Naive B cell (primary cell): ENCODE measurements around the gene XPR1. TPM values are rescaled to one million over a fixed set of nuclear protein-coding genes. Genes with fewer than 3 reads are reported as not detected.

Experiments used
- ATAC-seq, 2 donors: fragments of 150-1000 bp; cut with Tn5 transposase; 2 replicates each; pipeline ENCODE4 v1.10.0; 2021; ENCODE audit warnings: low read depth in 2 of 2, mild to moderate bottlenecking in 2 of 2, moderate library complexity in 2 of 2
- DNase-seq: peaks from one replicate; pipeline ENCODE4 v3.0.0; 2022
- H3K27ac Mint-ChIP-seq, 6 donors: one replicate each; pipeline ENCODE4 v1.8.0; 2020 to 2022; ENCODE audit warnings: mild to moderate bottlenecking in 6 of 6, mixed read lengths in 6 of 6, moderate library complexity in 5 of 6, inconsistent platforms in 2 of 6
- H3K27me3 Mint-ChIP-seq, 3 donors: one replicate each; pipeline ENCODE4 v1.8.0; 2021 to 2022; ENCODE audit warnings: mixed read lengths in 3 of 3, mild to moderate bottlenecking in 1 of 3
- H3K36me3 Mint-ChIP-seq, 2 donors: one replicate each; pipeline ENCODE4 v1.8.0; 2020 to 2022; ENCODE audit warnings: mixed read lengths in 2 of 2, inconsistent platforms in 1 of 2, mild to moderate bottlenecking in 1 of 2
- H3K4me1 Mint-ChIP-seq, 3 donors: one replicate each; pipeline ENCODE4 v1.8.0; 2020 to 2022; ENCODE audit warnings: mixed read lengths in 3 of 3, inconsistent platforms in 1 of 3, mild to moderate bottlenecking in 1 of 3, moderate library complexity in 1 of 3
- H3K4me3 Mint-ChIP-seq, 8 donors: one replicate each; pipeline ENCODE4 v1.8.0; 2020 to 2022; ENCODE audit warnings: mild to moderate bottlenecking in 8 of 8, mixed read lengths in 8 of 8, moderate library complexity in 8 of 8, inconsistent platforms in 2 of 8
- H3K9me3 Mint-ChIP-seq, 7 donors: one replicate each; pipeline ENCODE4 v1.8.0; 2020 to 2022; ENCODE audit warnings: mixed read lengths in 7 of 7, mild to moderate bottlenecking in 5 of 7, inconsistent platforms in 2 of 7, moderate library complexity in 1 of 7
- polyA plus RNA-seq, 6 donors: library from polyadenylated mRNA; unstranded; fragments of 300-500 nt; fragmentation: Illumina TruSeq; gene quantifications; one replicate each; pipeline ENCODE4 v1.2.3, GENCODE V29; 2021; ENCODE audit warnings: low read depth in 6 of 6

The XPR1 gene
- polyA plus RNA-seq, 6 donors from 2014 or later: 2.3 to 6.0 (median 4.9) TPM

DNA sequence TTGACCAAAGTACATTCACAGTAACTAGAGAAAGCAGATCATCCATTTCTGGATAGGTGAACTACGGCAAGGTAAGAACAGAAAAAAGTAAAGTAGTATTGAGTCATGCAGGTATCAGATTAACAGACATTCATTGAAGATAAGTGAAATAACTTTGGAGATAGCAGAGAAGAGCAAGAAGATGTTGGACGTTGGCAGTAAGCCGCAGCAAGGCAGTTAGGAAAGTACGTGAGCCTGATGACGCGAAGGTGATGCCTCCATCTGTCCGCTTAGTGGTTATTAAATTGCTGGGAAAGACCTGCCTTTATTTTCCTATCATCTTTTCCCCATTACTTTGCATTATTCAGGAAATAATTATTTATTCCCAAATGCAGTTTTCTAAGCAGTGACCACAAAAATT lies 256.0 kb downstream of the XPR1 start:
- DNase-seq (no peak), ATAC-seq (no peak)
- H3K4me1 Mint-ChIP-seq: peaks cover 8 to 19% (median 15%) of the 10 kb centered on the region in 3 donors
- H3K4me3 Mint-ChIP-seq: no peak overlapping the region
- H3K9me3 Mint-ChIP-seq: no peaks in the 10 kb centered on the region
- no peaks in the 10 kb centered on the region for H3K27me3 Mint-ChIP-seq
- peaks cover 5 to 7% of the 10 kb centered on the region in 2 donors for H3K36me3 Mint-ChIP-seq
- peak overlapping the region in 1 of 6 donors; percentile 1 for H3K27ac Mint-ChIP-seq

GRCh38 chr1:180888870-180889269 lies 257.0 kb downstream of the XPR1 start:
- H3K4me1 Mint-ChIP-seq: peaks cover 8 to 16% (median 15%) of the 10 kb centered on the region in 3 donors
- no peaks in the 10 kb centered on the region for H3K9me3 Mint-ChIP-seq
- ATAC-seq: peak; percentile 74 to 83
- H3K27ac Mint-ChIP-seq: peak overlapping the region in 3 of 6 donors; percentile 3 to 16 (median 5)
- H3K36me3 Mint-ChIP-seq: peaks cover under 1 to 1% of the 10 kb centered on the region in 2 donors
- DNase-seq: peak; percentile 14
- H3K27me3 Mint-ChIP-seq: no peaks in the 10 kb centered on the region
- H3K4me3 Mint-ChIP-seq: no peak overlapping the region

GRCh38 chr1:180889325-180889724 lies 257.5 kb downstream of the XPR1 start:
- Mint-ChIP-seq H3K27ac (peak overlapping the region in 1 of 6 donors; percentile 3), H3K9me3 (no peaks in the 10 kb centered on the region), H3K27me3 (no peaks in the 10 kb centered on the region), H3K36me3 (no peaks in the 10 kb centered on the region), H3K4me3 (no peak overlapping the region), H3K4me1 (peaks cover 8 to 16% (median 15%) of the 10 kb centered on the region in 3 donors)
- no peak for DNase-seq
- no peak for ATAC-seq

GRCh38 chr1:180892272-180892671 lies 260.4 kb downstream of the XPR1 start:
- Mint-ChIP-seq H3K27ac (peak overlapping the region in 2 of 6 donors; percentile 36 to 52), H3K27me3 (no peaks in the 10 kb centered on the region), H3K36me3 (no peaks in the 10 kb centered on the region), H3K4me1 (peaks cover 8 to 16% (median 15%) of the 10 kb centered on the region in 3 donors), H3K4me3 (no peak overlapping the region), H3K9me3 (peaks cover 0 to 4% (median 0%) of the 10 kb centered on the region in 7 donors)
- DNase-seq (no peak), ATAC-seq (no peak)

- ATAC-seq (no peak), DNase-seq (no peak)
- Mint-ChIP-seq H3K27ac (peak overlapping the region in 3 of 6 donors; percentile 12 to 66 (median 52)), H3K4me1 (peaks cover 8 to 15% (median 15%) of the 10 kb centered on the region in 3 donors), H3K4me3 (no peak overlapping the region), H3K27me3 (no peaks in the 10 kb centered on the region), H3K9me3 (peaks cover 0 to 4% (median 0%) of the 10 kb centered on the region in 7 donors), H3K36me3 (no peaks in the 10 kb centered on the region)
These were observed 260.9 kb downstream of the XPR1 start for GRCh38 chr1:180892675-180893074.

DNA sequence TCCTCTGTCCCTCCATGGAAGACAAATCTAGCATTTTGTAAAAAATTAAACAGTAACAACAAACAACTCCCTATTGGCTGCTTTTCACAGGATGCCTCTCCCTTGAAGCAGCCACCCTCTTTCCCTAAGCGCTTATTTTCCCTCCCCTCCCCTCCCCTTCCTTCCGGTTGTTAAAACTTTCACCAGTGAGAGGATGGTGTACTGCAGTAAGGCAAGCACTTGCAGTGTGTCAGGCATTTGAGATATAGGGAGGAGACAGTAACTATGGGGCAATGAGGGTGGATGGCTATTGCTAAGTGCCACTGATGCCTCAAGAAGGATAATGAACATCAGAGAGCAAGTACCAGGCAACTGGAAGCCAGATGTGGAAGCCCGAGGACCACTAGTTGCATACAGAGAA lies 261.8 kb downstream of the XPR1 start:
- Mint-ChIP-seq H3K27ac (no peak overlapping the region), H3K4me1 (peaks cover 8 to 13% (median 11%) of the 10 kb centered on the region in 3 donors), H3K9me3 (peaks cover 0 to 4% (median 0%) of the 10 kb centered on the region in 7 donors)

GRCh38 chr1:180896161-180896560 lies 264.3 kb downstream of the XPR1 start:
- no peak for ATAC-seq

More for the DNA sequence above, 261.8 kb downstream of the XPR1 start:
- no peak for ATAC-seq
- no peak for DNase-seq
- no peaks in the 10 kb centered on the region for H3K27me3 Mint-ChIP-seq
- H3K4me3 Mint-ChIP-seq: no peak overlapping the region
- no peaks in the 10 kb centered on the region for H3K36me3 Mint-ChIP-seq

DNA sequence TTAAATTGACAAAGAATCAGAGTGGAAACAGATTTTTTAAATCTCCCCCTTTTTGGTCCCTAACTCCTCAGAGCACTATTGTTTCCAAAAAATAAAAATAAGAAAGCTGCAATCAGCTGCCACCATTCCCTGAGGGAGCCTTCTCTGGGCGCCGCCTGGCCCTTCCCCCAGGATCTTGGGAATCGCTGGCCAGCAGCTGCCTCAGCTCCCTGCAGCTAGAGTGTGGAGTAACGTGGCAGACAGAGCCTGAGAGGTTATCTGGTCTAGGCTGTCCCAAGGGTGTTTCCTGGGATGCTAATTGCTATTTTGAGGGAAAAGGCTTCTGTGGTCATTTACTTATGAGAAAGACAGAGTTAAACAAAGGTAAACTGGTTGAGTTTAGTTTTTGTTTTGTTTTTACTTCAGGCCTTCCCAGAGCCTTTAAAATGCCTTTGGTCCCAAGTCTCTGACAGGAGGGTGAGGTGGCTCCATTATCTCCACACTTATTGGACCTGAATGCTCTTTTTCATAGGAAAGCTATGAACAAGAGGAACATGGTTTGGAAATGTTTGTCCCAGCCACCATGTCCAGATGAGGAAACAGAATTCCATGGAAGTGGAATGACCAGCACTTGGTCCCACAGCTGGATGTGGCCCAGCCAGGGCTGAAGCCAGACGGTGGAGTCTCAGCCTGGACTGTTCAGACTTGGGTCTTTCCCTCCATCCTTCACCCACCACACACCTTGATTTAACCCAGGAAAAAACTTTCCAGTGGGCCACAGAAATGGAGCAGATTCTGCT lies 266.8 kb downstream of the XPR1 start:
- peak overlapping the region in 1 of 8 donors; percentile 6 for H3K4me3 Mint-ChIP-seq
- ATAC-seq (no peak), DNase-seq (no peak)
- no peak overlapping the region for H3K27ac Mint-ChIP-seq
- no peaks in the 10 kb centered on the region for H3K36me3 Mint-ChIP-seq
- H3K27me3 Mint-ChIP-seq: peaks cover 0 to 19% (median 14%) of the 10 kb centered on the region in 3 donors
- peaks cover 0 to 4% (median 0%) of the 10 kb centered on the region in 7 donors for H3K9me3 Mint-ChIP-seq
- no peaks in the 10 kb centered on the region for H3K4me1 Mint-ChIP-seq

More at GRCh38 chr1:180896161-180896560, 264.3 kb downstream of the XPR1 start:
- Mint-ChIP-seq H3K9me3 (peaks cover 0 to 4% (median 0%) of the 10 kb centered on the region in 7 donors), H3K4me1 (no peaks in the 10 kb centered on the region), H3K27ac (peak overlapping the region in 1 of 6 donors; percentile 19), H3K36me3 (no peaks in the 10 kb centered on the region), H3K4me3 (no peak overlapping the region), H3K27me3 (peaks cover 0 to 11% (median 8%) of the 10 kb centered on the region in 3 donors)
- no peak for DNase-seq

- H3K36me3 Mint-ChIP-seq: no peaks in the 10 kb centered on the region
- DNase-seq (no peak), ATAC-seq (no peak)
These were observed 267.4 kb downstream of the XPR1 start for GRCh38 chr1:180899262-180899661.

GRCh38 chr1:180901076-180901990 lies 269.5 kb downstream of the XPR1 start:
- Mint-ChIP-seq H3K9me3 (peaks cover 0 to 7% (median 5%) of the 10 kb centered on the region in 7 donors), H3K4me3 (no peak overlapping the region), H3K27me3 (peaks cover 0 to 19% (median 14%) of the 10 kb centered on the region in 3 donors), H3K36me3 (no peaks in the 10 kb centered on the region), H3K27ac (no peak overlapping the region), H3K4me1 (no peaks in the 10 kb centered on the region)
- DNase-seq (no peak), ATAC-seq (no peak)

More at GRCh38 chr1:180899262-180899661, 267.4 kb downstream of the XPR1 start:
- peaks cover 0 to 4% (median 2%) of the 10 kb centered on the region in 7 donors for H3K9me3 Mint-ChIP-seq
- peaks cover 0 to 19% (median 14%) of the 10 kb centered on the region in 3 donors for H3K27me3 Mint-ChIP-seq
- no peaks in the 10 kb centered on the region for H3K4me1 Mint-ChIP-seq
- peak overlapping the region in 1 of 6 donors; percentile 93 for H3K27ac Mint-ChIP-seq
- no peak overlapping the region for H3K4me3 Mint-ChIP-seq

GRCh38 chr1:180902541-180902940 lies 270.7 kb downstream of the XPR1 start:
- Mint-ChIP-seq H3K9me3 (peaks cover 0 to 7% (median 3%) of the 10 kb centered on the region in 7 donors), H3K27me3 (peaks cover 4 to 30% (median 14%) of the 10 kb centered on the region in 3 donors), H3K27ac (no peak overlapping the region), H3K36me3 (no peaks in the 10 kb centered on the region), H3K4me1 (no peaks in the 10 kb centered on the region), H3K4me3 (no peak overlapping the region)
- DNase-seq (no peak), ATAC-seq (no peak)

- Mint-ChIP-seq H3K4me3 (no peak overlapping the region), H3K9me3 (peaks cover 0 to 7% (median 3%) of the 10 kb centered on the region in 7 donors), H3K27ac (no peak overlapping the region), H3K27me3 (peaks cover 10 to 32% (median 22%) of the 10 kb centered on the region in 3 donors), H3K36me3 (no peaks in the 10 kb centered on the region), H3K4me1 (peaks cover 0 to 6% (median 0%) of the 10 kb centered on the region in 3 donors)
- ATAC-seq (no peak), DNase-seq (no peak)
These were observed 274.1 kb downstream of the XPR1 start for GRCh38 chr1:180905927-180906326.

DNA sequence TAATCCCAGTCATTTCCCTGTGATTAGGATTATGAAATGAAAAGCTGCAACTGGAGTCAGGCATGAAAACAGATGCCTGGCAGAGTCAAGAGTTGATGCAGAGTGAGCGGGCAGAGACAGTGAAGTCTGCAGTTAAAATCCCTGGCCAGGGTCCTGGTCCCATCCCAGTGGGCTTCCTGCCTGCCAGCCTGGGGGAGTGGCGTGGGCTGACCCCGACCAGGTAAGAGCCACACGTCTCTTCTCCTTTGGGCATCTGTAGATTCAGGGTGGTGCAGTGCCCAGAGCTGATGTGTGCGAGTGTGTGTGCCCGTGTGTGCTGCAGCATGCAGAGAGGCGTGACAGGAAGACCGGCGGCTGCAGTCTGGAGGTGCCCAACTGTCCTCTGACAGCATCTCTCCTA lies 274.7 kb downstream of the XPR1 start:
- no peak overlapping the region for H3K27ac Mint-ChIP-seq
- H3K27me3 Mint-ChIP-seq: peaks cover 13 to 26% (median 24%) of the 10 kb centered on the region in 3 donors
- DNase-seq: no peak
- no peaks in the 10 kb centered on the region for H3K36me3 Mint-ChIP-seq
- no peak for ATAC-seq
- H3K4me1 Mint-ChIP-seq: peaks cover 0 to 7% (median 2%) of the 10 kb centered on the region in 3 donors
- H3K4me3 Mint-ChIP-seq: no peak overlapping the region
- peaks cover 0 to 7% (median 3%) of the 10 kb centered on the region in 7 donors for H3K9me3 Mint-ChIP-seq
